Thyroid gland (tissue), 4 donors: ENCODE measurements around the gene KCNMB2. TPM values are rescaled to one million over a fixed set of nuclear protein-coding genes. Genes with fewer than 3 reads are reported as not detected.

Experiments used
- DNase-seq, 2 donors: peaks; one replicate each; pipeline ENCODE4 v3.0.0-alpha.2; 2019
- H3K27ac ChIP-seq, 3 donors: fragments of 200-600 bp; sonication (generic); 1 replicate in 2 of 3; 2 replicates in 1 of 3; pipeline ENCODE4 v1.5.1; 2016 to 2019; ENCODE audit warnings: mild to moderate bottlenecking in 1 of 3, moderate library complexity in 1 of 3
- H3K27me3 ChIP-seq: fragments of 200-600 bp; sonication (generic); one replicate; pipeline ENCODE4 v1.5.1; 2019
- H3K36me3 ChIP-seq, 2 donors: fragments of 200-600 bp; sonication (generic); one replicate each; pipeline ENCODE4 v1.5.1; 2016 to 2019
- H3K4me1 ChIP-seq, 2 donors: fragments of 200-600 bp; sonication (generic); one replicate each; pipeline ENCODE4 v1.5.1; 2017 to 2019
- H3K4me3 ChIP-seq, 3 donors: fragments of 200-600 bp; sonication (generic); replicated peaks in 1 of 3; 1 replicate in 2 of 3; 2 replicates in 1 of 3; pipeline ENCODE4 v1.5.1; 2016; ENCODE audit warnings: mild to moderate bottlenecking in 1 of 3
- H3K9me3 ChIP-seq: fragments of 200-600 bp; sonication (generic); one replicate; pipeline ENCODE4 v1.5.1; 2017
- POLR2A ChIP-seq, 2 donors: fragments of 450-650 bp; IDR thresholded peaks; one replicate each; pipeline ENCODE4 v1.6.1; 2017; ENCODE audit warnings: antibody characterized with exemption in 2 of 2, mild to moderate bottlenecking in 2 of 2, moderate library complexity in 1 of 2
- WGBS, 2 donors: methylation state at CpG; one replicate each; pipeline ENCODE4 v1.1.5; 2017; 5-methylcytosine and 5-hydroxymethylcytosine counted together
- intact Hi-C: fragments of 100-400 bp; cut with DNase I; formaldehyde crosslinking; loops from one replicate; pipeline ENCODE4 v1.15.1; 2023
- total RNA-seq, 4 donors: library from RNA; depleted of rRNA; stranded (reverse); fragments of >200 nt; gene quantifications; one replicate each; pipeline ENCODE4 v1.2.3, GENCODE V29; 2016
- TF ChIP-seq, protein P1 (sequence below), 6 experiments: fragments of 200-600 bp in 3 of 6; fragments of 450-650 bp in 3 of 6; sonication (generic) in 3 of 6; IDR thresholded peaks; one replicate each; pipeline ENCODE4 v1.5.1; 2016 to 2019; ENCODE audit warnings: antibody characterized with exemption in 6 of 6, mild to moderate bottlenecking in 2 of 6, inconsistent platforms in 1 of 6, moderate library complexity in 1 of 6

KCNMB2 gene
- total RNA-seq, 4 donors from 2014 or later: 0.56 to 0.92 (median 0.81) TPM; not detected in 1

DNA sequence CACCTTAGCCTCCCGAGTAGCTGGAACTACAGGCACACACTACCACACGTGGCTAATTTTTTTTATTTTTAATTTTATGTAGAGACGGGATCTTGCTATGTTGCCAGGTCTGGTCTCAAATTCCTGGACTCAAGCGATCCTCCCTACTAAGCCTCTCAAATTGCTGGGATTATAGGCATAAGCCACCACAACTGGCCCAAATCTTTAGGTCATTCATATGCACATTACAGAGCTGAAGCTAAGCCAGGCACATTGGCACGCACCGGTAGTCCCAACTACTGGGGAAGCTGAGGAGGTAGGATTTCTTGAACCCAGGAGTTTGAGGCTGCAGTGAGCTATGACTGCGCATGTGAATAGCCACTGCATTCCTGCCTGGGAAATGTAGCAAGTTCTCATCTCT, 269.5 kb downstream of the KCNMB2 start:
- no peak overlapping the region for H3K4me3 ChIP-seq
- no peaks in the 10 kb centered on the region for H3K4me1 ChIP-seq
- intact Hi-C loops: no loop called here
- TF ChIP-seq, protein P1, sequence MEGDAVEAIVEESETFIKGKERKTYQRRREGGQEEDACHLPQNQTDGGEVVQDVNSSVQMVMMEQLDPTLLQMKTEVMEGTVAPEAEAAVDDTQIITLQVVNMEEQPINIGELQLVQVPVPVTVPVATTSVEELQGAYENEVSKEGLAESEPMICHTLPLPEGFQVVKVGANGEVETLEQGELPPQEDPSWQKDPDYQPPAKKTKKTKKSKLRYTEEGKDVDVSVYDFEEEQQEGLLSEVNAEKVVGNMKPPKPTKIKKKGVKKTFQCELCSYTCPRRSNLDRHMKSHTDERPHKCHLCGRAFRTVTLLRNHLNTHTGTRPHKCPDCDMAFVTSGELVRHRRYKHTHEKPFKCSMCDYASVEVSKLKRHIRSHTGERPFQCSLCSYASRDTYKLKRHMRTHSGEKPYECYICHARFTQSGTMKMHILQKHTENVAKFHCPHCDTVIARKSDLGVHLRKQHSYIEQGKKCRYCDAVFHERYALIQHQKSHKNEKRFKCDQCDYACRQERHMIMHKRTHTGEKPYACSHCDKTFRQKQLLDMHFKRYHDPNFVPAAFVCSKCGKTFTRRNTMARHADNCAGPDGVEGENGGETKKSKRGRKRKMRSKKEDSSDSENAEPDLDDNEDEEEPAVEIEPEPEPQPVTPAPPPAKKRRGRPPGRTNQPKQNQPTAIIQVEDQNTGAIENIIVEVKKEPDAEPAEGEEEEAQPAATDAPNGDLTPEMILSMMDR (IDR thresholded peaks at IDR 0.05): no peak
- TF ChIP-seq POLR2A (IDR thresholded peaks at IDR 0.05): no peak
- H3K9me3 ChIP-seq: no peaks in the 10 kb centered on the region
- no peak for DNase-seq
- H3K27me3 ChIP-seq: no peaks in the 10 kb centered on the region
- H3K27ac ChIP-seq: no peak overlapping the region
- no peaks in the 10 kb centered on the region for H3K36me3 ChIP-seq
- 92 to 93% methylated on average over 7 of the region's 7 CpGs for WGBS, 2 donors

- H3K27me3 ChIP-seq: no peaks in the 10 kb centered on the region
- no peak for TF ChIP-seq POLR2A (IDR thresholded peaks at IDR 0.05)
- TF ChIP-seq, protein P1 (IDR thresholded peaks at IDR 0.05): no peak
- WGBS, 2 donors: 91 to 93% methylated on average over 1 of the region's 1 CpG
- H3K4me3 ChIP-seq: no peak overlapping the region
- H3K36me3 ChIP-seq: no peaks in the 10 kb centered on the region
- H3K27ac ChIP-seq: no peak overlapping the region
- H3K9me3 ChIP-seq: no peaks in the 10 kb centered on the region
- DNase-seq: no peak
- no peaks in the 10 kb centered on the region for H3K4me1 ChIP-seq
- intact Hi-C loops: no loop called here
Measured at GRCh38 chr3:178806651-178807050, 270.4 kb downstream of the KCNMB2 start.

GRCh38 chr3:178807694-178808093, 271.5 kb downstream of the KCNMB2 start:
- Histone ChIP-seq H3K4me3 (no peak overlapping the region), H3K27ac (no peak overlapping the region), H3K27me3 (no peaks in the 10 kb centered on the region), H3K9me3 (no peaks in the 10 kb centered on the region), H3K36me3 (no peaks in the 10 kb centered on the region), H3K4me1 (no peaks in the 10 kb centered on the region)
- TF ChIP-seq, protein P1 (IDR thresholded peaks at IDR 0.05): no peak
- no peak for TF ChIP-seq POLR2A (IDR thresholded peaks at IDR 0.05)
- intact Hi-C loops: no loop called here
- 96 to 100% methylated on average over 1 of the region's 1 CpG for WGBS, 2 donors
- no peak for DNase-seq

DNA sequence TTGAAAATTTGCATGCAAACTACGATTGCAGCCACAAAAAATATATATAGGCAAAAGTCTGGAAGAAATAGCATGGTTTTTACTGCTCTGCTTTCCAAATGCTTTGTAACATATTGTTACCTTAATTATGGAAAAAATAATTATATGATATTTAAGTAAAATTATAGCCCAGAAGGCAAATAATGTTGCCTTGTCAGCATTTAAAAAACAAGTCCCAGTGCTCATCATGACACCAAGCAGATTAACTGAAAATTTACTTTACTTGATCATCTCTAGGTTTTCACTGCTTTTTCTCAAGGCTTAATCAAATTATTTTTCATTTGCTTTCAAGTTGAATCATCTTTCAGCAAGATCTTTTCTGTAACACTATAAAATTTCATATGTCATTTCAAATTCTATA, 272.5 kb downstream of the KCNMB2 start:
- no peak for DNase-seq
- Histone ChIP-seq H3K4me3 (no peak overlapping the region), H3K36me3 (no peaks in the 10 kb centered on the region), H3K27ac (no peak overlapping the region), H3K9me3 (no peaks in the 10 kb centered on the region), H3K27me3 (no peaks in the 10 kb centered on the region), H3K4me1 (no peaks in the 10 kb centered on the region)
- TF ChIP-seq POLR2A (IDR thresholded peaks at IDR 0.05): no peak
- TF ChIP-seq, protein P1 (IDR thresholded peaks at IDR 0.05): no peak
- intact Hi-C loops: no loop called here
- WGBS, 2 donors: 86 to 91% methylated on average over 1 of the region's 1 CpG

GRCh38 chr3:178810181-178810580, 273.9 kb downstream of the KCNMB2 start:
- WGBS, 2 donors: 63% methylated on average over 2 of the region's 2 CpGs
- no peaks in the 10 kb centered on the region for H3K27me3 ChIP-seq
- no peak overlapping the region for H3K4me3 ChIP-seq
- TF ChIP-seq, protein P1 (IDR thresholded peaks at IDR 0.05): no peak
- no peak for TF ChIP-seq POLR2A (IDR thresholded peaks at IDR 0.05)
- no peaks in the 10 kb centered on the region for H3K4me1 ChIP-seq
- H3K9me3 ChIP-seq: no peaks in the 10 kb centered on the region
- no peak for DNase-seq
- no peak overlapping the region for H3K27ac ChIP-seq
- H3K36me3 ChIP-seq: no peaks in the 10 kb centered on the region
- intact Hi-C loops: no loop called here
